GM12891 (cell line): Measurements from ENCODE around the gene RIBC1.
A peak's percentile ranks its signal among the peaks of the same experiment; 100 is the strongest.

Experiments used
- DNase-seq: peaks from one replicate; pipeline ENCODE4 v3.0.0; 2011; ENCODE audit warnings: low spot score; ENCODE audit not compliant: insufficient read length
- FAIRE-seq: peaks from 2 replicates; lab custom pipeline; 2011; peaks lifted over from hg19 to GRCh38; lab: Jason Lieb, UNC
- PAX5 ChIP-seq: IDR thresholded peaks from 2 replicates; pipeline ENCODE4 v1.6.1; 2011; ENCODE audit warnings: low read length, moderate library complexity, mild to moderate bottlenecking; ENCODE audit not compliant: insufficient read depth, severe bottlenecking
- POLR2A ChIP-seq: IDR thresholded peaks from 2 replicates; pipeline ENCODE4 v1.6.1; 2011; ENCODE audit warnings: low read depth, low read length, control low read depth
- POLR2AphosphoS5 ChIP-seq: IDR thresholded peaks from 2 replicates; pipeline ENCODE4 v1.6.1; 2011; ENCODE audit warnings: low read depth, low read length, control low read depth
- POU2F2 ChIP-seq: IDR thresholded peaks from 2 replicates; pipeline ENCODE4 v1.6.1; 2011; ENCODE audit warnings: low read depth, mild to moderate bottlenecking, control low read depth, low read length, moderate library complexity
- SPI1 ChIP-seq: IDR thresholded peaks from 2 replicates; pipeline ENCODE4 v1.6.1; 2011; ENCODE audit warnings: low read depth, low read length, control low read depth
- TAF1 ChIP-seq: IDR thresholded peaks from 2 replicates; pipeline ENCODE4 v1.6.1; 2011; ENCODE audit warnings: low read depth, low read length, control low read depth

The RIBC1 gene

DNA sequence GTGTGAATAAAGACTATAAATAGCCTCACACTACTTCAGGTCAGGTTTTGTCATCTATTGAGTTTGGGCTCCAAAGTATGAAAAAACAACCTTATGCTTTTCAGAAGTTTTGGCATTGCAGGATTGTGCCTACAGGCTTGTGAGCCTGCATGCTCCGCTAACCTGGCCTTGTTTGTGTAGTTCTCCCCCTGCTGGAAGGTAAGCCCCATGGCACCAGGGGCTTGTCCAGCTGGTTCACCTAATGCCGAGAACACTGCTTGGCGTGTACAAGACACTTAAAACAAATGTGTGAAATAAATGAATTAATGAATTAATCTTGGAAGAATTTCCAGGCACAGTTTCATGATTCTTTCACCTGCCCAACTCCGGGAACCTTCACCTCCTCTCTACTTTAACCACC lies 13.3 kb downstream of the RIBC1 start:
- FAIRE-seq = peak; percentile 99
- no peak for TF ChIP-seq TAF1
- TF ChIP-seq PAX5 = no peak
- no peak for TF ChIP-seq POLR2A
- TF ChIP-seq POLR2AphosphoS5 = no peak
- TF ChIP-seq POU2F2 = no peak
- TF ChIP-seq SPI1 = no peak
- DNase-seq = no peak

DNA sequence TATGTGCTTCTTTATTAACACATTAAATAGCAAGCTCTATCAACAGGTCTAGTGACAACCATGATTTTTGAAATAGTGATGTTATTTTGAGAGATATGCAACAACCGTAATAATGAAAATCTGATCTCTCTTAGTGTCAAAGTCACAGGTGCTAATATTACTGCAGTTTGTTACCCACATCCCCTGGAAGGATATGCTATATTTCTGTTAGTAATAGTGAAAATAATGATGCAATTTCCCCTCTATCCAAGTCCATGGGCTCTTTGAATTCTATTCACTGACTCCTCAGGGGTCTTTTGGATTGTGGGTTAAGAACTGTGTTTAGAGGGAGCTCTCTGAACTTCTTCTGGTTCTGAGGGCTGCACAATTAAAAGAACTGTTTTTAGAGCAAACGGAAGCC lies 14.5 kb downstream of the RIBC1 start:
- no peak for TF ChIP-seq SPI1
- TF ChIP-seq TAF1 = no peak
- no peak for TF ChIP-seq PAX5
- no peak for TF ChIP-seq POLR2AphosphoS5
- TF ChIP-seq POLR2A = no peak
- no peak for FAIRE-seq
- no peak for DNase-seq

GRCh38 chrX:53438174-53438831 lies 15.6 kb downstream of the RIBC1 start:
- FAIRE-seq (peak; percentile 23), DNase-seq (no peak)
- TF ChIP-seq POLR2AphosphoS5 = no peak
- TF ChIP-seq TAF1 = no peak
- no peak for TF ChIP-seq POU2F2
- no peak for TF ChIP-seq PAX5
- TF ChIP-seq POLR2A = no peak
- no peak for TF ChIP-seq SPI1

GRCh38 chrX:53438832-53439230 lies 16.2 kb downstream of the RIBC1 start:
- DNase-seq = no peak
- FAIRE-seq = no peak
- TF ChIP-seq SPI1 = no peak
- no peak for TF ChIP-seq POLR2A
- TF ChIP-seq PAX5 = no peak
- no peak for TF ChIP-seq TAF1
- TF ChIP-seq POLR2AphosphoS5 = no peak
- no peak for TF ChIP-seq POU2F2

- DNase-seq = no peak
- TF ChIP-seq POU2F2 (no peak), POLR2AphosphoS5 (no peak), PAX5 (no peak), POLR2A (no peak), TAF1 (no peak), SPI1 (no peak)
- peak; percentile 9 for FAIRE-seq
Measured at GRCh38 chrX:53440101-53440500, 17.4 kb downstream of the RIBC1 start.

GRCh38 chrX:53440621-53441517 lies 18.2 kb downstream of the RIBC1 start:
- FAIRE-seq (peak; percentile 38), DNase-seq (no peak)
- TF ChIP-seq POU2F2 (no peak), POLR2AphosphoS5 (no peak), POLR2A (no peak), SPI1 (no peak), PAX5 (no peak), TAF1 (no peak)

DNA sequence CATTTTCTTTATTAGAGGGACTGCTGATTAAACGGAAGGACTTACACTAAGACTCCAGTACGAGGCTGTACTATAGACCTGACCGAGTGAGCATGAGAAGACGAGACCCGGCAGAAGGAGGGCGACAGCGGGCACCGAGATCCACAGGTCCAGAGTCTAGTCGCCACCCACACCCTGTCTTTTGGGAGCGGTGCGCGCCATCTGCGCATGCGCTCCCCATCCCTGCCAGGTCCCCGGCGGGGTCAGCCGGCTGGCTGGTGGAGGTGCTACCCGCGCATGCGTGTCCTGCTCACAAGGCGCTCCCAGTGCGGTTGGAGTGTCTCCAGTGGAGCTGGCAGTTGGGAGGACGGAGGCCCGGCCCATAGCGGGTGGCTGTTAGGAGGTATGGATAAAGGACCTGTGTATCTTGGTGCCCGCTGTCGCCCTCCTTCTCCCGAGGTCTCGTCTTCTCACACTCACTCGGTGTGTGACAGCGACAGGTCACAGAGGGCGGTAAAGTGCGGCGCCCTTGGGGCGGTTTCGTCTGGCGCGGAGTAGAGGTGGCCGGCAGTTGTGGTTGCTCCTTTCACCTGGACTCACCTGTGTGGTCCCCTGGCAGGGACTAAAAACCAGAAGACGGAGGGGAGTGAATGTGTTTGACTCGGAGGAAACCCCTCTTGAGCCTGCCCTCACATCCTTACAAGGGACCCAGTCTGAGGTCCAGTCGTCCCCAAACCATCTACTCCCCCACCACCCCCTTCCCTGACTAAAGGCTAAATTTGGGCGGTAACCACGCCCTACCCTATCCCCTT lies 19.1 kb downstream of the RIBC1 start:
- peak; percentile 63 for DNase-seq
- peak; percentile 98 for FAIRE-seq
- no peak for TF ChIP-seq POLR2AphosphoS5
- no peak for TF ChIP-seq SPI1
- TF ChIP-seq TAF1 = no peak
- TF ChIP-seq POLR2A = no peak
- no peak for TF ChIP-seq POU2F2
- no peak for TF ChIP-seq PAX5

DNA sequence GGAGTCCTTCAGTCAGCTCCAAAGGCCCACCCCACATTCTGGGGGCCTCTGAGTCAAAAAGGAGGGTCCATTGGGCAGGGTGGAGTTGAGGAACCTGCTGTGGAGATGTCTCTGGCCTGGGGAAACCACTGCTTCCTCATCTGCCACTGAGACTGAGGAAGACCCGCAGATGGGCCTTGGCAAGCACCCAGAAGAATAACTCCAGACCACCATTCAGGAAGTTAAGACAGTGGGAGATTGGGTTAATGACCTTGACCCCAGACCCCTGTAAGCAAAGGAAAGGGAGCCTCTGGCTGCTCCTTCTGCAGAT lies 19.6 kb downstream of the RIBC1 start:
- DNase-seq (no peak), FAIRE-seq (peak; percentile 9)
- TF ChIP-seq POLR2A = no peak
- no peak for TF ChIP-seq POLR2AphosphoS5
- TF ChIP-seq TAF1 = no peak
- TF ChIP-seq SPI1 = no peak
- TF ChIP-seq POU2F2 = no peak
- no peak for TF ChIP-seq PAX5

DNA sequence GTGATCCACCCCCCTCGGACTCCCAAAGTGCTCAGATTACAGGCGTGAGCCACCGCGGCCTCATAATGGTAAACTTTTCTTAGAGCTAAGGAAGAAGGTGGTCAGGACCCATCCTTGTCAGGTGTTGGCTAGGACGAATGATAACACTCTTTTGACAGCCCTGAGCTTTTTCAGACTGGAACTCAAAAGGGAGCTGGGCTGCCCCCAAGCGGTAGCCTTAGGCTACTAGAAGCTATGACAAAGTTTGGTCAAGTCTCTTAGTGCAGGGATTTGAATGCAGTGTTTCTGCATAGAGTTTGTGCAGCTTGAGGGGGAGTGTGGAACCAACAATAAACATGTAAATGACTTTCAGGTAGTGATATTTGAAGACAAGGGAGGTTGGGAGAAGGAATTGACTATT lies 23.3 kb downstream of the RIBC1 start:
- FAIRE-seq (no peak), DNase-seq (no peak)
- TF ChIP-seq SPI1 = no peak
- TF ChIP-seq TAF1 = no peak
- TF ChIP-seq POLR2AphosphoS5 = no peak
- no peak for TF ChIP-seq PAX5
- no peak for TF ChIP-seq POLR2A
- TF ChIP-seq POU2F2 = no peak
